DMS53 treated with DMSO at 0.1 percent for 48 hours (cell line): ENCODE data around the gene WDR82.

Source experiments
- DNase-seq: peaks from one replicate; lab custom pipeline; 2025; ENCODE audit not compliant: unreplicated experiment; lab: John Stamatoyannopoulos, UW

WDR82 gene

DNA sequence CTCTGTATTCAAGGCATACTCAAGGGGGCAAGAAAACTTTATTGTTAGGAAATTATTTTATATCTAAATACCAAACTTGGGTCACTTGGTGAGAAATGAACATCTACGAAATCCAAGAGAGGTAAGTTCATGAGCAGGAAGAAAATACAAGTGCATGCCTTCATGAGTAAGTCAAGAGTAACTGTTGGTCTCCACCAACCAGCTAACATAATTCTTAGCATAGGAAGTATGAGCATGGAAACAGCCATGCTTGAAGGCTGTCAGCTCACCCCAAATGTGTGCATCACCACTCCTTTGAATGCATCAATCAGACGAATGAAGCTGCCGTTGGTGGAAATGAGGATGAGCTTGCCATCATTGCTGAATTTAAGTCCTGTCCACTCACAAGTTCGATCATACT, 19.0 kb downstream of the WDR82 start:
- no peak for DNase-seq

DNA sequence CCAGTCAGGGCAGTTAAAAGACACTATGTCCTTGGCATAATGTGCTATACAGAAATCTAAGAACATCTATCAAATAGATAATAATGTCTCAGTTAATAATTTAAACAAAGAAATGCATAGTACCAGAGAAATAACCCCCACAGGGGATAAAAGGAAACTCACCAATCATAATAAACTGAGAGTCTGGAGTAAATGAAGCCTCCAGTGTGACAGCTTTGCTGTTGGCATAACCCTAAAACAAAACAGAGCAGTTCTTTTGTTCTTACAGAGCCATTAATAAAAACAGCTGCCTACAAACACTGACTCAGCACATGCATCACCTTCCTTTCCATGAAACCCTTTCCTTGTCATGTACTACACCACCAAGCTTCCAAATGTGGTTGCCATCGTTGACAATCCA, 19.4 kb downstream of the WDR82 start:
- DNase-seq: no peak

DNA sequence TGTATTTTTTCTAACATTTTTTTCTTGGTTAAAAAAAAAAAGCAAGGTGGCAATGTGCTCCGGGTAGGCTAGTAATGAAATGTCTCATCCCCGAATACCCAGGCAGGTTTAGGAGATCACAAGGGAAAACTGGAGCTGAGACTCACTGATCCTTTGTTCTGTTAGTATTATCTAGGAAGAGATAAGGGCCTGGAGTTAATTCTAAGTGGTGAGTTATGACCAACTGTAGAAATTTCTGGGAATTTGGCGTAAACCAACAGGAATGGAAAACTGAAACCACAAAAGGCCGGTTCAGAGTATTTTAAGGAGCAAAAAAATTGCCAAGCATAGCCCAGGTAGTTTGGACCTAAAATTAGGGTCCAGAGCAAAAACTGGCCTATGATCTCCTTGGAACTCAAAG, 20.5 kb downstream of the WDR82 start:
- DNase-seq: no peak

DNA sequence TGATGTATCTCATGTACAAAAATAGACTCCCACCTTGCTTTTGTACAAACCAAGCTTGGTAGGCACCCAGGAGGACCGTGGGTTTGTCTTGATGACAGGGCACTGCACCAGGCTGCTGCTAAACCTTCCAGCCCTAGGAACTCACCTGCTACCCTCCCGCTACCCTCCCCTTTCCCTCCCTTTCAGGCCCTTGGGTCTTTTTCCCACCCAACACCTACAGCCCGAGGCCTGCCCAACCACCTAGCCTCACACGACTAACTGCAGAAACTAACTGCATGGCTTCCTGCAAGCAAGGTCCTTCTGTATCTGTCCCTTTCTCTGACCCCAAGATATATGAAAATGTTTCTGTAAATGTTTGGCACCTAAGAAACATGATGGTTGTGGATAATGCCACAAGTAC, 21.8 kb downstream of the WDR82 start:
- no peak for DNase-seq

DNA sequence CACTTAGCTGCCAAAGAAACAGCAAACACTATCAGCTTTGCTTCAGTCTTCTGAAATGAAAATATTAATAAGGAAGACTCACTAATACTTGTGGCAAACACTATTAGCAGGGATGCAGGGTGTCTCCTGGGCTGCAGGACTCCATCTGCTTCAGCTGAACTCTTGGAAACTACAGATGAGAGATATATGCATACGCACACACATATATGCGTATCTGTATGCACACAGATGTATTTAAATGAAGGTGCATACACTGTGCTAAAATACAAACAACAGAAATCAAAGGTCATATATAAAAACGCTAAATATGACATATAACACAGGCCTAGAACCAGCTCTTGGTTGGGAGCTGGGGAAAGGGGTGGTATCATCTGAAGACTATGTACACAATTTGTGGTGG, 22.3 kb downstream of the WDR82 start:
- DNase-seq: no peak

DNA sequence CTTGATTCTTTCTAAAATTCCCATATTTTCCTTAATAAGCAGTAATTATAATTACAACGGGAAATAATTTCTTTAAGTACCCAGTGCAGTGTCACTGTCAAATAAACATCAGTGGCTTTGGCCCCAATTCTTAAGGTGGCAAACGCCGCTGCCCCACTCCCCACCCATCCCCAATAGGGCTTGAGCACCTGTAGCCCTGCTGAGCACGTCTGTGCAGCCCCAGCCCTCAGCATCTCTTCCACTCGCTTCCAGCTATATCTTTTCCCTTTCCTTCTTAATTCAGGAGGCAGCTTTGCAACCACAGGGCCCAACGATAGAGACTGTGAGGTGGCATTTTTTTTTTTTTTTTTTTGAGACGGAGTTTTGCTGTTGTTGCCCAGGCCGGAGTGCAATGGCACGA, 23.8 kb downstream of the WDR82 start:
- DNase-seq: no peak

DNA sequence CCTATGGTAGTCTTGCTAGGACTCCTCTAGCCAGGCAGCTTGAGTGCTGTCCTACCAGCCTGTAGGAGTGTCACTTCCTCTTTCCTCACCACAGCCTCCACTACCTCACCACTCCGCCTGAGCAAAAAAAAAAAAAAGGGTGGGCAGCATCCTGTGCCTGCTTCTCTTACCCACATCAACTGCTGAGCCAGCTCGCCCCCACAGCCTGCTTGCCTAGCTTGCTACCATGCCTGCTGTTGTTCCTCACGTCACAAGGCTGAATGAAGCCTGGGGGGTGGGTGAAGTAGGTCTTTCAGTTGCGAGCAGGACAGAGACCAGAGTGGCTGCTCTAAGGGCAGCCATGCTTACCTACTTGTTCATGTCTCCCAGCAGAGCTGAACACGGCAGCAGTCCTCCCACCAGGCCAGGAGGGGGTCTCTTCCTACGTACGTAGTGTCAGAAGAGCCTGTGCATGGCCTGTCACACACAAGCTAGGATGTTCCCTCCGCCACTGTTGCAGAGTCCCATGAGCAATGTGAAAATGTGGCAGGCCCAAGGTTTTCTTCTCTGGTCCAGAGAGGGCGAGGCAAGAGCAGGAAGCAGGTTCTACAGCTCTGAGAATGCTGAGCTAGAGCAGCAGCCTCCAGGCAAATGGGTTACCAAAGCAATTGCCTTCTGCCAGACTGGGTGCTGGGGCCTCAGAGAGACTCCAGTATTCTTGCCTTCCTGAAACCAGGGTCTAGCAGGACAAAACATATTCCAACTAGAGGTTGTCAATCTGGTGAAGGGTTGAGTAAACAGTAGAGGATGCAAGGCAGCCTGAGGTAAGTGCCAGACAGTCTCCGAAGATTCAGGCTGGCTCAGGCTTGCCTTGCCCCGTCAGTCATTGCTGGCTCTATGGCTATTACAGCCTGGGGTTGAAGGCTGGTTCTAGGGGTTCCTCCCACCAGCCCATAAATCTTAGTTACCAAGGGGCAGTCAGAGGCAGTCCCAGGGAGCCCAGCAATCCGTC, 24.8 kb downstream of the WDR82 start:
- DNase-seq: no peak

DNA sequence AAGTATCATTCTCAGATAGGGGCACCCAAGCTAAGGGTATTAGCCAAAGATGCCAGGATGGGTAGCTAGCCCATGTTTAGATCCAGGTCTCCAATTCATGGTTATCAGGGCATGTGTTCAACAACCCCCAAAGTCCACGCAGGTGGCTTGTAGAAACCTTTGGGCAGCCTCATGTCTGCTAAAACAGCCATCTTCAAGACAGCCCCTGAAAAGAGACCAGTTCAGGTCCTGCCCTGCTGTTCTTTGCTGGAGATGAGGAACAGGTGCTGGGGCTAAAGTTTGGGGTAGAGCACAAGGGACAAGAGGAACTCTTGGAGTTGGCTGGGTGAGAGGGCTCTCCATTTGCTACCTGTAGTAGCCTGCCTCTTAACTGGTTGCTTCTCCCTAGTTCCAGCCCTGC, 28.3 kb downstream of the WDR82 start:
- DNase-seq: no peak

DNA sequence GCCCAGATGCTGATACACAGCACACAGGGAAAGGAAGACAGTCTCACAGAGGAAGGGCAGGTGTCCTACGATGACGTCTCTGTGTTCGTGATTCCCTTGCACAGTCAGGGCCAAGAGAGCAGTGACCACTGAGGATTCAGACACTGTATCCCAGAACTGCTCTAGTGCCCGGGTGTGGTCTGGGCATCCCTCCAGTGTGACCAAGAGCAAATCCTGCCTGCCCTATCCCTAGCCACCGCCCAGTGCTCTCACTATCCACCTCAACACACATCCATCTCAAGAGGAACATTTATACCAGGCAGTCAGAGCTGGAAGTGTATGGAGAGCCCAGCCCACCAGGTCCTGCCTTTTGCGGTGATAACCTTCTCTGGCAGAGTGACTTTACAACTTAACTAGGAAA, 28.8 kb downstream of the WDR82 start:
- DNase-seq: no peak

DNA sequence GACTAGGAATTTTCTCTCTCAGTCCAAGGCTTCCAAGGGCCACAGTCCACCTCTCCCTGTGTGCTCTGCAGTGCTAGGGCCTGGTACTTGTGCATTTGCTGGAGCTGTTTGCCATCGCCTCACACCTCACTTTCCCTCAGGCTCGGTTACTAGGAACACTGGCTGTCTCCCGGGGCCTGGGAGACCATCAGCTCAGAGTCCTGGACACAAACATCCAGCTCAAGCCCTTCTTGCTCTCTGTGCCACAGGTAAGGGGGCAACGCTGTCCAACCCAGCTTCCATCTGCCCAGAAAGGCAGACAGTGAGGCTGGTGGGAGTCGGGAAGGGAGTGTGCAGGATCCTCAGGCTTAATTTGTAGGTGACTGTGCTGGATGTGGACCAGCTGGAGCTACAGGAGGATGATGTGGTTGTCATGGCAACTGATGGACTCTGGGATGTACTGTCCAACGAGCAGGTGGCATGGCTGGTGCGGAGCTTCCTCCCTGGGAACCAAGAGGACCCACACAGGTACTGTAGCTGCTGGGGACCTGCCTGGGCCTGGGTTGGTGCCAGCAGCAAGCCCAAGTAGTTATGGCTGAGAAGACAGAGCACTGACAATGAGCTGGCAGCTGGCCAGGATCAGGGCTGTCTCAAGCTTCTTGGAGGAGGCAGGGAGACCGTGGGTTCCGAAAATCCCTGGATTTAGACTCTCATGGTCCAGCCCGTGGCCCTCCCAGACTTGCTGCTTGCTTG, 29.5 kb downstream of the WDR82 start:
- no peak for DNase-seq

DNA sequence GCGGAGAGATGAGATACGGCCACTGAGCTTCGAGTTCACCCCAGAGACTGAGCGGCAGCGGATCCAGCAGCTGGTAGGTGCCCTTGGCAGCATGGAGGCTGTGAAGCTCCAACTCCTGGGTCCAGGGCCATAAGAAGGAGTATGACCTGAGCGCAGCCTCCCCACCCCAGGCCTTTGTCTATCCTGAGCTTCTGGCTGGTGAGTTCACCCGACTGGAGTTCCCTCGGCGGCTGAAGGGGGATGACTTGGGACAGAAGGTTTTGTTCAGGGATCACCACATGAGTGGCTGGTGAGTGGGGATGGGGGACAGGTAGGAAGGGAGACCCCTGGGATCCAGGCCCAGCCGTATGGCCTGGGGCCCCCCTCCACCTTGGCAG, 30.3 kb downstream of the WDR82 start:
- no peak for DNase-seq

DNA sequence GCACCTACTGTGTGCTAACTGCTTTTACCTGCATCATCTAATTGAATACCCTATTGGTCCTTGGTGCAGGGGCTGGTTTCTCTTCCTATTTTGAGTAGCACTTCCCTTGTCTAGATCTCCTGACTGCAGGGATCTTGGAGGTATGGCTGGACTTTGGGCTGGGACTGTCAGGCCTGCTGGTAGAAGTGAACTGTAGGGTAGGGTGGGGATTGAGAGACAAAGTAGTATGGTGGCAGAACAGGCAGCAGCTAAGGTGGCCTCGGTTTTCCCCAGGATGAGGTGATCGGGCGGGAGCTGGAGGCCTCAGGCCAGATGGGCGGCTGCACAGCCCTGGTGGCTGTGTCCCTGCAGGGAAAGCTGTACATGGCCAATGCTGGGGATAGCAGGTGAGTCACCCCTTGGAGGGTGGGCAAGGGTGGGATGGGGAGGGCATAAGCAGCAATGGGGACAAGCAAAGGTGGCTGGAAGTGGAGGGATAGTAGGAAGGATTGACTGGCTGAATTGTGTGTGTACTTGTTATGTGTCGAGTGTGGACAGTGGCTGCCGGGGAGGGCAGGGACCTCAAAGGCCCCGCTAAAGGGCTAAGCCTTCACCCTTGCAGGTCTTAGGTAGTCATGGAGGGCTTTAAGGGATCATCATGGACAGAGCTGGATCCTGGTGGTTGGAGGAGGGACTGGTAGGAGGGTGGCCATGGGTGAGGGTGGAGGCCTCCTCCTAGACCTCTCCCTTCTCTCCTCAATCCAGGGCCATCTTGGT, 30.9 kb downstream of the WDR82 start:
- no peak for DNase-seq

DNA sequence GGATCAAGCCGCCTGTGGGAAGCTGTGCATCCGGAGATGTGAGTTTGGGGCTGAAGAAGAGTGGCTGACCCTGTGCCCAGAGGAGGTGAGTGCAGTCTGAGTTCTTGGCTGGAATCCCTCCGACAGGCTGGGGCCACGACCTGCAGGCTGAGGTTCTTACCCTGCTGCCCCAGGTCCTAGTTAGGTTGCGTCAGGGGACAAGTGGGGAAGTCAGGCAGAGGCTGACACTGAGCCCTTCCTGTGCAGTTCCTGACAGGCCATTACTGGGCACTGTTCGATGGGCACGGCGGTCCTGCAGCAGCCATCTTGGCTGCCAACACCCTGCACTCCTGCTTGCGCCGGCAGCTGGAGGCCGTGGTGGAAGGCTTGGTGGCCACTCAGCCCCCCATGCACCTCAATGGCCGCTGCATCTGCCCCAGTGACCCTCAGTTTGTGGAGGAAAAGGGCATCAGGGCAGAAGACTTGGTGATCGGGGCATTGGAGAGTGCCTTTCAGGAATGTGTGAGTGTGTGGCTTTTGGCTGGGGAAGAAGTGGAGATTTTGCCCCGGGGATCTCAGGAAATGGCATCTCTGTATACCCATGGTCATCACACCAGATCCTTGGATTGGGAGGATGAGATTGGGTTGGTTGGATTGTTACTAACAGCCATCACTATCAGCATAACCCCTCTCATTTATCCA, 31.6 kb downstream of the WDR82 start:
- DNase-seq: no peak

DNA sequence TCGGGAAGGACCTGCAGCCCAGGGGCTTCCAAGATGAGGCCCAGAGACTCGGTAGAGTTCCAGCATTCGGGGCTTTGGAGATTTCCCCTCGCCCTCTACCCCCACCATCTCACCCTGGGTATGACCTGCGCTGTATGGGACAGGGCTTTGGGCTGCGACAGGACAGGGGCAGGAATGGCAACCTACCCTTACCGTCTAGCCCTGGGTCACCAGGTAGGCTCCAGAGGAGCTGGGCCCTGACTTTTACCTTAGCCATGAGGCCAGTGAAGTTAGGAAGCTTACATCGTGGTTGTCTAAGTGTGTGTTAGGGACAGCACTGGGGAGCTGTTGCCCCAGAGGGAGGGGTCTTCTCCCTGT, 32.2 kb downstream of the WDR82 start:
- no peak for DNase-seq

DNA sequence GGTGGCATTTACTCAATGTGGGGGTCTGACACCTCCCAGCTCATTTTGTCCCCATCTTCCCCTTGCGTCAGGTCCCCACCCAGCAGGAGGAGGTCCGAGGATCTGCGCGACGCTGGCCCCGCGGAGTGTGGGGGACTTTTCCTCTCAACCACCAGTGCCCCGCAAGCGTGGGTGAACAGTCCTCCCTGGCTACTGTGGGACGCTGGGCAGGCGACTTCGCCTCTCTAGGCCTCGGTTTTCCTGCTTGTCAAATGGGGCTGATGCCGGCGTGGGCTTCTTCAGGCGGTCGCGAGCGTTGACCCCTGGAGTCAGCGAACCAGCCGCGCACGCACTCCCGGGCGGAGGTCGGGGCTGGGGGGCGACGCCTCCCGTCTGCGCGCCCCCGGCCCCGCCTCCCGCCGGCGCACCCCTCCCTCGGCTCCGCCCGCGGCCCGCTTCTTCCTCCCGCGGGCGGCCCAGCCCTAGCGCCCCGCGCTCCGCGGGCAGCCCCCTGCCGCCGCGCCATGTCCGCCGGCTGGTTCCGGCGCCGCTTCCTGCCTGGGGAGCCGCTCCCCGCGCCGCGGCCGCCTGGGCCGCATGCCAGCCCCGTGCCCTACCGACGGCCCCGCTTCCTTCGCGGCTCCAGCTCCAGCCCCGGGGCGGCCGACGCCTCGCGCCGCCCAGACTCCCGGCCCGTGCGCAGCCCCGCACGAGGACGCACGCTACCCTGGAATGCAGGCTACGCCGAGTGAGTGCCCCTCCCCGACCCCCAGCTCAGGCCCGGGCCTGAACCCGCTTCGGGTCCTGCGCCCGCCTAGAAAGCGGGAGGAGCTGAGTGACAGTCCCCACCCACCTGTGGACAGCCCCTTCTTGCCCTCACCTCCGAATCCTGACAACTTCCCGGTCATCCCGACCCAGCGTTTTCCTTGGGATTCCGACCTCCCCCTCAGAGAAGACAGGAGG, 32.9 kb downstream of the WDR82 start, which contains the start of gene PPM1M:
Gene PPM1M, plus strand, starts transcription at position 438 of the 942 bp plus-strand sequence. Its CDS starts 66 bp downstream, at position 504.
- no peak for DNase-seq

DNA sequence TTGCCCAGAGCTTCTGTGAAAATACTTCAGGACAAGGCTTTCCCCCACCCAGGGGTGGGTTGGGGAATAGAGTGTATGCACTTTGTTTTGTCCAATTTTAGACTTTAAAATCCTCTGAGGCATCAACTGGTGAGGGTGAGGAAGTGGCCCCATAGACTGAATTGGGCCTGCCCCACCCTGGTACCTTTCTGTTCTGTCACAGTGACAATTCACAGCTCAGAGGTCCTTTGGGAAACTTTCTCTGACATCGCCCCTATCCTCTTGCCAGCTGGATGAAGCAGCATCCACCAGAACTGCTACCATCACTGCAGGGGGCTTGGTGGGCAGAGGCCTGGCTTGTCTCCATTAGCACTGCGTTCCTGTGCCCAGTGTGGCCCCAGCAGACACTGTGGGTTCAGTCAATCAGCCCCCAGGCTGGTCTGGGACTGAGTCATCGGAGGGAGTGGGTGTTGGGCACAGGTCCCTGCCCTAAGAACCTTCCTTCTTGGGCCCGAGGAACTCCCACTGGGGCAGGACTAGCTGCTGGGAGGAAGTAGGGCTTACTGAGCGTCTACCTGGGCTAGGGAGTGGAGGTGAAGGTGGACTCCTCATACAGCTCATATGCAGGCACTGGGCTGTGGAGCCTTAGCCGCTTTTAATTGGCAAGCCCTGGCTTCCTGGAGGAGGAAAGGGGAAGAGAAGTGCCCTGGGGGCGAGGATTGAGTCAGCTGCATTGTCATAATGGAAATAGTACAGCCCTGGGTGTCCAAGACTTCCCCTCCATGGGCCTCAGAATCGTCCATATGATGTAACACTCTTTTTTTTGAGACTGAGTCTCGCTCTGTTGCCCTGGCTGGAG, 34.4 kb downstream of the WDR82 start:
- no peak for DNase-seq

DNA sequence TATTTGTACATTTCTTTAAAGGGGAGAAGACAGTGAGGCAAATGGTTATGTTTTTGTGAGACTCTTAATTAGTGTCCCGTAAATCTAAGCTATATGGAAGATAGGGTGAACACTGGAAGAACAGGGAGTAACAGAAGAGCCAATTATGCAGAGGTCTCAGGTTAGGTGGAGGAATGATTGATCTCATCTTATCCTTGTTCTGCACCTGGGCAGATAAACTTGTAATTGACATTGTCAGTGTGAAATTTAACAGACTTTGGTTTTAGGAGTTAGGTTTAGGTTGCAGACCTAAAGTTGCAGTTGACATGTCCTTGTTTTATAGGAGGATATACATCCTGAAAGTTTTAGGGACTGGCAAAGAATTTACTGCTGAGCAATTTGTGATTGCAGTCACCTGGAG, 36.4 kb downstream of the WDR82 start:
- no peak for DNase-seq

DNA sequence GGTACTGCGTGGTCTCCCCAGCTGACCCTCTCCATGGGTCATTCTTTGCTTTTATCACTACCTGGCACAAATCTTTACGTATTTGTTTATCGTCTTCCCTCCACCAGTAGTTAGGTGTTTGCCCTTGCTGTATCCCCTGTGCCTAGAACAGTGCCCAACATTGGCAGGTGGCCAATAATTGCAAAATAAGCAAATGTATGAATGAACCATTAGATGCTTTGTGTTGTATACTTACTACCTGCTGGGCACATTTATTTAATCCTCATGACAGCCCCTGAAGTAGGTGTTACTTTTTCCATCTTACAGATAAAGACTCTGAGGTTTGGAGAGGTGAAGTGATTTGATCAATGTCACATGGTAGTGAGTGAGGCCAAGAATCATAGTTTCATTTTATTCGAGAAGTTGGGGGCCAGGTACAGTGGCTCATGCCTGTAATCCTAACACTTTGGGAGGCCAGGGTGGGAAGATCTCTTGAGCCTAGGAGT, 37.5 kb downstream of the WDR82 start:
- no peak for DNase-seq
